Smooth muscle cell (in vitro differentiated cells): ENCODE results near the gene F5. TPM values are rescaled to one million over a fixed set of nuclear protein-coding genes. Genes with fewer than 3 reads are reported as not detected.

Source experiments
- DNase-seq: peaks from one replicate; lab custom pipeline; 2025; ENCODE audit not compliant: unreplicated experiment; lab: John Stamatoyannopoulos, UW
- H2AFZ ChIP-seq: fragments of 200-600 bp; sonication (generic); 2 replicates; pipeline ENCODE4 v1.6.0; 2016; ENCODE audit warnings: antibody characterized with exemption, low read depth, mild to moderate bottlenecking
- H3F3A ChIP-seq: fragments of 200-600 bp; sonication (generic); 2 replicates; pipeline ENCODE4 v1.6.0; 2017; ENCODE audit warnings: antibody characterized with exemption, low read depth
- H3K27ac ChIP-seq: fragments of 200-600 bp; sonication (generic); 2 replicates; pipeline ENCODE4 v1.5.1; 2016; ENCODE audit warnings: low read depth, mild to moderate bottlenecking
- H3K27me3 ChIP-seq: fragments of 200-600 bp; sonication (generic); 2 replicates; pipeline ENCODE4 v1.6.1; 2016; ENCODE audit warnings: low read depth, mild to moderate bottlenecking
- H3K36me3 ChIP-seq: fragments of 200-600 bp; sonication (generic); 2 replicates; pipeline ENCODE4 v1.5.1; 2016; ENCODE audit warnings: low read depth
- H3K4me1 ChIP-seq: fragments of 200-600 bp; sonication (generic); 2 replicates; pipeline ENCODE4 v1.5.1; 2016; ENCODE audit warnings: low read depth
- H3K4me2 ChIP-seq: fragments of 200-600 bp; sonication (generic); 2 replicates; pipeline ENCODE4 v1.6.0; 2016; ENCODE audit warnings: mild to moderate bottlenecking
- H3K4me3 ChIP-seq: fragments of 200-600 bp; sonication (generic); 2 replicates; pipeline ENCODE4 v1.5.1; 2016; ENCODE audit warnings: mild to moderate bottlenecking
- H3K79me2 ChIP-seq: fragments of 200-600 bp; sonication (generic); 2 replicates; pipeline ENCODE4 v1.6.0; 2016; ENCODE audit warnings: low read depth, mild to moderate bottlenecking
- H3K9ac ChIP-seq: fragments of 200-600 bp; sonication (generic); 2 replicates; pipeline ENCODE4 v1.6.0; 2016; ENCODE audit warnings: low read depth
- H3K9me3 ChIP-seq: fragments of 200-600 bp; sonication (generic); replicated peaks from 2 replicates; pipeline ENCODE4 v1.5.1; 2016; ENCODE audit warnings: low read depth
- H4K20me1 ChIP-seq: fragments of 200-600 bp; sonication (generic); 2 replicates; pipeline ENCODE4 v1.6.0; 2016; ENCODE audit warnings: low read depth
- WGBS: methylation state at CpG from one replicate; pipeline ENCODE4 v1.1.7; 2016; ENCODE audit warnings: low lambda C conversion rate; 5-methylcytosine and 5-hydroxymethylcytosine counted together
- polyA plus RNA-seq: library from polyadenylated mRNA; unstranded; fragments of >200 nt; fragmentation: Nextera tagmentation; extraction: Ambion mirVana; gene quantifications from 2 replicates; pipeline ENCODE4 v1.2.1, GENCODE V29; 2016
- total RNA-seq: library from RNA; depleted of rRNA; stranded (reverse); fragments of >200 nt; gene quantifications from 2 replicates; pipeline ENCODE4 v1.2.3, GENCODE V29; 2014
- TF ChIP-seq, protein P1 (sequence below): fragments of 200-600 bp; sonication (generic); IDR thresholded peaks from 2 replicates; pipeline ENCODE4 v1.5.1; 2017; ENCODE audit warnings: borderline replicate concordance, mild to moderate bottlenecking, antibody characterized with exemption; ENCODE audit not compliant: insufficient read depth, poor library complexity, severe bottlenecking

F5 gene
- total and polyA plus RNA-seq, 2 experiments from 2014 or later, result 0.13 to 0.45 TPM

DNA sequence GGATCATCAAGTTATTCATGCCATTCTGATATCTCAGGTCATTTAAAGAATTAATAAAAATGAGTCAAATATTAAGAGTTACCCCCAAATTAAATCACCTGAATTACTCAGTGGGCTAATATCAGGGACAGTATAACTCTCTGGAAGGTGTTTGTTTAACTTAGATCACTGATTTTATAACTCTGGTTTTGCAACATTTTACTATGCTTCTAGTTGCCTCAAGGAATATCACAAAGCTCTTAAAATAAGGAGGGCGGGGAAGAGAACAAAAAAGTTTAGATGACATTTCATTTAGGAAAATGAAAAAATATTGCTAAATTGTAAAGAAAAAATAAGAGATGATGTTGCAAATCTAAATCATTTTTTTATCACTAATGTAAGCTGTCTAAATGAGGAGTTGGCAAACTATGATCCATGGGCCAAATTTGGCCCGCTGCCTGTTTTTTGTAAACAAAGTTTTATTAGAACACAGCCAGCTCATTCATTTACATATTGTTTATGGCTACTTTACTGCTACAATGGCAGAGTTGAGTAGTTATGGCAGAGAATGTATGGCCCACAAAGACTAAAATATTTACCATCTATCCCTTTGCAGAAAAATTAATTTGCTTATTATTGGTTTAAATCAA, 68.6 kb downstream of the F5 start:
- H3K36me3 ChIP-seq, result no peaks in the 10 kb centered on the region
- DNase-seq, result no peak
- no peaks in the 10 kb centered on the region for H3F3A ChIP-seq
- H3K4me2 ChIP-seq, result no peak overlapping the region
- H3K4me1 ChIP-seq, result peaks cover under 1% of the 10 kb centered on the region
- WGBS, result 93% methylated on average over 2 of the region's 2 CpGs
- no peak overlapping the region for H3K9ac ChIP-seq
- no peak overlapping the region for H3K4me3 ChIP-seq
- no peaks in the 10 kb centered on the region for H3K27me3 ChIP-seq
- TF ChIP-seq, protein P1, sequence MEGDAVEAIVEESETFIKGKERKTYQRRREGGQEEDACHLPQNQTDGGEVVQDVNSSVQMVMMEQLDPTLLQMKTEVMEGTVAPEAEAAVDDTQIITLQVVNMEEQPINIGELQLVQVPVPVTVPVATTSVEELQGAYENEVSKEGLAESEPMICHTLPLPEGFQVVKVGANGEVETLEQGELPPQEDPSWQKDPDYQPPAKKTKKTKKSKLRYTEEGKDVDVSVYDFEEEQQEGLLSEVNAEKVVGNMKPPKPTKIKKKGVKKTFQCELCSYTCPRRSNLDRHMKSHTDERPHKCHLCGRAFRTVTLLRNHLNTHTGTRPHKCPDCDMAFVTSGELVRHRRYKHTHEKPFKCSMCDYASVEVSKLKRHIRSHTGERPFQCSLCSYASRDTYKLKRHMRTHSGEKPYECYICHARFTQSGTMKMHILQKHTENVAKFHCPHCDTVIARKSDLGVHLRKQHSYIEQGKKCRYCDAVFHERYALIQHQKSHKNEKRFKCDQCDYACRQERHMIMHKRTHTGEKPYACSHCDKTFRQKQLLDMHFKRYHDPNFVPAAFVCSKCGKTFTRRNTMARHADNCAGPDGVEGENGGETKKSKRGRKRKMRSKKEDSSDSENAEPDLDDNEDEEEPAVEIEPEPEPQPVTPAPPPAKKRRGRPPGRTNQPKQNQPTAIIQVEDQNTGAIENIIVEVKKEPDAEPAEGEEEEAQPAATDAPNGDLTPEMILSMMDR, result no peak
- H3K27ac ChIP-seq, result no peak overlapping the region
- H3K9me3 ChIP-seq, result no peaks in the 10 kb centered on the region
- no peaks in the 10 kb centered on the region for H3K79me2 ChIP-seq
- H4K20me1 ChIP-seq, result no peaks in the 10 kb centered on the region
- H2AFZ ChIP-seq, result no peak overlapping the region

DNA sequence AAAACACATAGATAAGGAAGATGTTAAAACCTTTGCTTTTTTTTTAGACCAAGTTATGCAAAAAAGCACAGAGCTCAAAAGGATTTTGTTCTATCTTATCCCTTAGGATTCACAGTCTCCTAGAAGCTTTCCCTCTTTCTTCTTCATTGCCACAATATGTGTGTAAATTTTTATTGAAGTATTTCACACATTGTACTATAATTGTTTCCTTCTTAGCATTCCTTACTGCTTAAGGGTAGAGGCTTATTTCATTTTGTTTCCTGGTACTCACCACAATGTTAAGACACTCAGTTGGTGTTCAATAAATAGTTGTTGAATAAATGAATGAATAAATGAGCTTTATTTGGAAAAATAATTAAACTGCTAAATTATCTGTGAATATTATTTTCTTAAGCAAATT, 70.6 kb downstream of the F5 start:
- Histone ChIP-seq H4K20me1 (no peaks in the 10 kb centered on the region), H3F3A (no peaks in the 10 kb centered on the region), H3K9me3 (no peaks in the 10 kb centered on the region), H3K4me3 (no peak overlapping the region), H3K4me1 (peaks cover 7% of the 10 kb centered on the region), H2AFZ (no peak overlapping the region), H3K27ac (no peak overlapping the region), H3K4me2 (no peak overlapping the region), H3K79me2 (no peaks in the 10 kb centered on the region), H3K36me3 (no peaks in the 10 kb centered on the region), H3K9ac (no peak overlapping the region), H3K27me3 (no peaks in the 10 kb centered on the region)
- TF ChIP-seq, protein P1, result no peak
- DNase-seq, result no peak

DNA sequence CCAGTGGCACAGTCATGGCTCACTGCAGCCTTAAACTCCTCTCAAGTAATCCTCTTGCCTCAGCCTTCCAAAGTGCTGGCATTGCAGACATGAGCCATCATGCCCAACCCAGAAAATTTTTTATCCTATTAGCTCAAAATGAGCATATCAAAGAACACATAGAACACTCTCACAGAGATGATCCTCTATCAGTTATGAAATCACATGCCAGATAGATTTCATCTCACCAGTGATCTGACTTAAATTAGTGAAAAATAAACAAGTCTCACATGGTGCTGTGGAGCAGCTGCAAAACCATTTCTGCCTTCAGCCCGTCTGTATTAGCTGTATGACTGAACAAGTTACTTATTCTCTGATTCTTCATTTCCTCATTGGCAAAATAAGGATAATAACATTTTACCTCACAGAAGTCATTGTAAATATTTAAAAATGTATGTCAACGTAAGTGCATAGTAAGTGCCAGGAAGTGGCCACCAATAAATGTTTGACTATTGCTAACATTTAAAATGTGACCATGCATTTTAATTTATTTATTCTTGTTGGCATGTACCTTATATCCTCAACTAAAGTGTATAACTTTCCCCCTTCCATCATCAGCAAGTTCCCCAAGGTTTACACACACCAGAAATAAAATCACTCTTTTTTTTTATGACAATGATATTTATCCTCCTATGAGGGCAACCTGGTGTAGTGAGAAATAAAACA, 71.6 kb downstream of the F5 start:
- Histone ChIP-seq H3K9me3 (no peaks in the 10 kb centered on the region), H3K79me2 (no peaks in the 10 kb centered on the region), H2AFZ (no peak overlapping the region), H3K27me3 (no peaks in the 10 kb centered on the region), H3K36me3 (no peaks in the 10 kb centered on the region), H3K4me1 (peaks cover 7% of the 10 kb centered on the region), H3K4me2 (no peak overlapping the region), H4K20me1 (no peaks in the 10 kb centered on the region), H3K4me3 (no peak overlapping the region), H3F3A (no peaks in the 10 kb centered on the region), H3K27ac (no peak overlapping the region), H3K9ac (no peak overlapping the region)
- WGBS, result 89% methylated on average over 2 of the region's 2 CpGs
- TF ChIP-seq, protein P1, result no peak
- DNase-seq, result no peak

DNA sequence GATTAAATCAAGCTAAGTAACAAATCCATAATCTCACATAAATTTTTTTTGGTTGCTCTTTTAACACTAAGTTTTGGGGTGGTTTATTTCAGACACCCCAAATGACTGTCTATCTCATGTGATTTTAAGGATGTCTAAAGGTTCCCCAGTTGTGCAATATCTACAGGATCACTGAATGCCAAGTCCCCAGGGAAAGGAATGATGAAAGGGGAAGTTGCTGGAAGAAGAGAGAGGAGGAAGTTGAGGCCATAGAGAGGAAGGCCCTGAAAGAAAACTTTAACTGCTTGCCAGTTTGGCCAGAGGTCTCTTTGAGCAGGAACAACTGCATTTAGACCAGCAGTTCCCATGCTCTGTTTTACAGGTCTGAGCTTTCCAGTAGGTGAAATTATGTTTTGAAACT, 73.1 kb downstream of the F5 start:
- H3K27ac ChIP-seq, result no peak overlapping the region
- no peaks in the 10 kb centered on the region for H4K20me1 ChIP-seq
- TF ChIP-seq, protein P1, result no peak
- no peaks in the 10 kb centered on the region for H3K79me2 ChIP-seq
- no peak for DNase-seq
- H3F3A ChIP-seq, result no peaks in the 10 kb centered on the region
- no peaks in the 10 kb centered on the region for H3K27me3 ChIP-seq
- no peak overlapping the region for H3K9ac ChIP-seq
- H3K36me3 ChIP-seq, result no peaks in the 10 kb centered on the region
- peaks cover 7% of the 10 kb centered on the region for H3K4me1 ChIP-seq
- H3K9me3 ChIP-seq, result no peaks in the 10 kb centered on the region
- H3K4me3 ChIP-seq, result no peak overlapping the region
- no peak overlapping the region for H3K4me2 ChIP-seq
- H2AFZ ChIP-seq, result no peak overlapping the region
